ENCODE data around the gene HTRA2.

HTRA2 gene

DNA sequence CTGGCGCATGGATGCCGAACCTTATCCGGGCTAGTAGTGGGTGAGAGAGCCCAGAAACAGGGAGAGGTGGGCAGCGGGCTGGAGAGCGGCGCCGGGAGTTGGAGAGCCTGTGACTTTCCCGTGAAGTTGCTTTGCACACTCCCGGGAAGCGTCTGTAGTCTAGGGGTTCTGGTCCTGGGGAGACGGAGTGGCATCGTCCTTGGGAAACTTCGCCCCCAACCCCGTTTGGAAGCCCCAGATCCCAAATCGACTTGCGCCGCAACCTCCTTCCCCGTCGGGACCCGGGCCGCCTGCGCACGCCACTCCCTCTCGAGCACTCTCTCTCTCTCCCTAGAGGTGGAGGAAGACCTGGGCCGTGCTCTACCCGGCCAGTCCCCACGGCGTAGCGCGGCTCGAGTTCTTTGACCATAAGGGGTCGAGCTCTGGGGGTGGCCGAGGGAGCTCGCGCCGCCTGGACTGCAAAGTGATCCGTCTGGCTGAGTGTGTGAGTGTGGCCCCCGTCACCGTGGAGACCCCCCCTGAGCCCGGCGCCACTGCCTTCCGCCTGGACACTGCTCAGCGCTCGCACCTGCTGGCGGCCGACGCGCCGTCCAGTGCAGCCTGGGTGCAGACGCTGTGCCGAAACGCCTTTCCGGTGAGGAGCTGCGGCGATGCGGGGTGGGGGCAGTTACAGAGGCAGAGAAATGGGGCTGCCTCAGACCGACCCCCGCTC lies 25.2 kb downstream of the HTRA2 start:
- TF ChIP-seq, protein P1, sequence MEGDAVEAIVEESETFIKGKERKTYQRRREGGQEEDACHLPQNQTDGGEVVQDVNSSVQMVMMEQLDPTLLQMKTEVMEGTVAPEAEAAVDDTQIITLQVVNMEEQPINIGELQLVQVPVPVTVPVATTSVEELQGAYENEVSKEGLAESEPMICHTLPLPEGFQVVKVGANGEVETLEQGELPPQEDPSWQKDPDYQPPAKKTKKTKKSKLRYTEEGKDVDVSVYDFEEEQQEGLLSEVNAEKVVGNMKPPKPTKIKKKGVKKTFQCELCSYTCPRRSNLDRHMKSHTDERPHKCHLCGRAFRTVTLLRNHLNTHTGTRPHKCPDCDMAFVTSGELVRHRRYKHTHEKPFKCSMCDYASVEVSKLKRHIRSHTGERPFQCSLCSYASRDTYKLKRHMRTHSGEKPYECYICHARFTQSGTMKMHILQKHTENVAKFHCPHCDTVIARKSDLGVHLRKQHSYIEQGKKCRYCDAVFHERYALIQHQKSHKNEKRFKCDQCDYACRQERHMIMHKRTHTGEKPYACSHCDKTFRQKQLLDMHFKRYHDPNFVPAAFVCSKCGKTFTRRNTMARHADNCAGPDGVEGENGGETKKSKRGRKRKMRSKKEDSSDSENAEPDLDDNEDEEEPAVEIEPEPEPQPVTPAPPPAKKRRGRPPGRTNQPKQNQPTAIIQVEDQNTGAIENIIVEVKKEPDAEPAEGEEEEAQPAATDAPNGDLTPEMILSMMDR (IDR thresholded peaks at IDR 0.05; ENCODE audit: unreplicated experiment in 3 of 3), result no peak
- H3K9me3 Mint-ChIP-seq, result no peaks in the 10 kb centered on the region
- peak overlapping the region; percentile 94 to 96 (median 96) for H3K4me3 Mint-ChIP-seq

DNA sequence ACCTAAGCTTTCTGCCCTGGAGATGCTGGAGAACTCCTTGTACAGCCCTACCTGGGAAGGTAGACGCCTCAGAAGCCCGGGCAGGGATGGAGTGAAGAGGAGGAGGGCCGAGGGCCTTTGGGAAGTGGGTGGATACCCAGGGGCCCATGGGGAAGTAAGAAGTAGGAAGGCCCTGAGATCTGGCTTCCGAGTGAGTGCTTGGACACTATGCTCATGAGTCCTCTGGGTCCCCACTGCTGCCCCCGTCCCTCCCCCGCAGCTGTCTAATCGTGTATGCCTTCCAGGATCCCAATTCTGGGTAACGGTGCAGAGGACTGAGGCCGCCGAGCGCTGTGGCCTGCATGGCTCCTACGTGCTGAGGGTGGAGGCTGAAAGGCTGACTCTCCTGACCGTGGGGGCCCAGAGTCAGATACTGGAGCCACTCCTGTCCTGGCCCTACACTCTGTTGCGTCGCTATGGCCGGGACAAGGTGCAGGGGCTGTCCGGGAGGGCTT lies 25.9 kb downstream of the HTRA2 start:
- Mint-ChIP-seq H3K9me3 (no peaks in the 10 kb centered on the region), H3K27me3 (ENCODE audit: low read depth) (peaks cover 26% of the 10 kb centered on the region), H3K4me3 (peak overlapping the region; percentile 94 to 96 (median 96)), H3K4me1 (peaks cover 26% of the 10 kb centered on the region), H3K36me3 (ENCODE audit: low read depth) (peaks cover 5% of the 10 kb centered on the region), H3K27ac (no peak overlapping the region)
- TF ChIP-seq, protein P1 (IDR thresholded peaks at IDR 0.05; ENCODE audit: unreplicated experiment in 3 of 3), result no peak

More for the DNA sequence above, 25.2 kb downstream of the HTRA2 start:
- Mint-ChIP-seq H3K27ac (peak overlapping the region in 2 of 3 experiments; percentile 67 to 69), H3K4me1 (peaks cover 28% of the 10 kb centered on the region), H3K36me3 (ENCODE audit: low read depth) (peaks cover 5% of the 10 kb centered on the region), H3K27me3 (ENCODE audit: low read depth) (peaks cover 19% of the 10 kb centered on the region)

DNA sequence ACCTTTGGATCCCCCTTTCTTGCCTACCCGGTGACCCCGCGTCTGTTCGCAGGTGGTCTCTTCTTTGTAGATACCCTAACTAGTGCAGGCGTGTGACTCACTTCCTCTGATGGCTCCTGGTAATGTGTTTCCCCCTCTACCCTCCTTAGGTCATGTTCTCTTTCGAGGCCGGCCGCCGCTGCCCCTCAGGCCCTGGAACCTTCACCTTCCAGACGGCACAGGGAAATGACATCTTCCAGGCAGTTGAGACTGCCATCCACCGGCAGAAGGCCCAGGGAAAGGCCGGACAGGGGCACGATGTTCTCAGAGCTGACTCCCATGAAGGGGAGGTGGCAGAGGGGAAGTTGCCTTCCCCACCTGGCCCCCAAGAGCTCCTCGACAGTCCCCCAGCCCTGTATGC lies 26.4 kb downstream of the HTRA2 start:
- Mint-ChIP-seq H3K27ac (no peak overlapping the region), H3K27me3 (ENCODE audit: low read depth) (peaks cover 31% of the 10 kb centered on the region), H3K4me3 (peak overlapping the region; percentile 73 to 96 (median 94)), H3K36me3 (ENCODE audit: low read depth) (peaks cover 5% of the 10 kb centered on the region), H3K9me3 (no peaks in the 10 kb centered on the region), H3K4me1 (peaks cover 25% of the 10 kb centered on the region)
- TF ChIP-seq, protein P1 (IDR thresholded peaks at IDR 0.05; ENCODE audit: unreplicated experiment in 3 of 3), result no peak

DNA sequence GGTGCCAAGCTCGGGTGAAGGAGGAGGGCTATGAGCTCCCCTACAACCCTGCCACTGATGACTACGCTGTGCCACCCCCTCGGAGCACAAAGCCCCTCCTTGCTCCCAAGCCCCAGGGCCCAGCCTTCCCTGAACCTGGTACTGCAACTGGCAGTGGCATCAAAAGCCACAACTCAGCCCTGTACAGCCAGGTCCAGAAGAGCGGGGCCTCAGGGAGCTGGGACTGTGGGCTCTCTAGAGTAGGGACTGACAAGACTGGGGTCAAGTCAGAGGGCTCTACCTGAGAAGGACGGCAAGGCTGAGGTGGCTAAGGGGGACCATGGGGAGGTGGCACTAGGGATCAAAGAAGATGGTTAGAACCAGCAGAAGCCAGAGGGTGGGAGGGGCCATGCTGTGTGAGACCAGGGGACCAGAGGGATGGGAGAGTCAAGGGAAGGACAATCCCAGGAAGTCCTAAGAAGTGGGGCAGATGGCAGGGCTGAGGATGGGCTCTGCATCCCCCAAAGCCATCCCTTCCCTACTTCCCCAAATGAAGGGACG lies 27.2 kb downstream of the HTRA2 start:
- H3K9me3 Mint-ChIP-seq, result no peaks in the 10 kb centered on the region
- no peak overlapping the region for H3K27ac Mint-ChIP-seq
- TF ChIP-seq, protein P1 (IDR thresholded peaks at IDR 0.05; ENCODE audit: unreplicated experiment in 3 of 3), result no peak
- peaks cover 39% of the 10 kb centered on the region for H3K27me3 Mint-ChIP-seq (ENCODE audit: low read depth)
- H3K4me1 Mint-ChIP-seq, result peaks cover 17% of the 10 kb centered on the region
- H3K4me3 Mint-ChIP-seq, result peak overlapping the region in 2 of 3 experiments; percentile 30 to 96
- H3K36me3 Mint-ChIP-seq (ENCODE audit: low read depth), result no peaks in the 10 kb centered on the region

DNA sequence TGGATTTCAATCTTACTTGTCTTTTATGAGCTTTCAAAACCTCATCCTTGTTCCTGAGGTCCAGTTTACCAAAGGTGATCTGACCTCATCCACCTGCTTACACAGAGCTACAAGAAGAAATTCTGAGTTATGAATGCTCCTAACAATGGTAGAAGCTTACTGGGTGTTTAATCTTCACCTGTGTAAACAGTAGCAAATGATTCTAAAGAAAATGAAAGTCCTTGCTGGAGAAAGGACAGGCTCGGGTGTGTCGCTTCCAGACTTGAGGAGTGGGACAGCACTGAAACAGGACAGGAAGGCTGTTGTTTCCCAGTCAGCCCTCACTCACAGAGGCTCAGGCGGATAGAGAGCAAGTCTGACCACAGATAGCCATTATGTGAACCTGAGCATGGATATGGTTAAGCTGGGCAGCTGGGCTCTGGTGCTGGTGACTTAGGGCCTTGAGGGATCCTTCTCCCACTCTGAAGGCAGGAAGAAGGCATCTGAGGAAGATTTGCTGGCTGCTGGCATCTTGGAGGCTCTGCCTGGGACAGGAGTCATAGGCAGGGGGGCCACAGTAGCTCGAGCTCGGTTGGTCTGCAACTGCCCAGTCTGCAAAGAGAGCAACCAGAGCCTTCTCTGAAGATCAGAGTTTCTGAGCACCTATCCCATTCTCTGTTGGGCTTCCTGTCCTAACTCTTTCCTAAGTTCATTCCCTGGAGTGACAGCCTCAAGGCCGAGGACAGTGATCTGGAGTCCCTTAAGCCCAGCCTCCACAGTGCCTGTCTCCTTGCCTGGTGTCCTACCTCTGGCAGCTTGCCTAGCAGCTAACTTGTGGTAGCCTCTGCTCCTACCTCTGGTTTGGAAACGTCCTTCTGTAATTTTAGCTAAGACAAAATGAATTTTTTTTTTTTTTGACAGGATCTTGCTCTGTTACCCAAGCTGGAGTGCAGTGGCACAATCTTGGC lies 28.8 kb downstream of the HTRA2 start:
- no peaks in the 10 kb centered on the region for H3K36me3 Mint-ChIP-seq (ENCODE audit: low read depth)
- TF ChIP-seq, protein P1 (IDR thresholded peaks at IDR 0.05; ENCODE audit: unreplicated experiment in 3 of 3), result no peak
- no peak overlapping the region for H3K4me3 Mint-ChIP-seq
- H3K27me3 Mint-ChIP-seq (ENCODE audit: low read depth), result peaks cover 52% of the 10 kb centered on the region
- H3K4me1 Mint-ChIP-seq, result peaks cover 3% of the 10 kb centered on the region
- no peak overlapping the region for H3K27ac Mint-ChIP-seq
- no peaks in the 10 kb centered on the region for H3K9me3 Mint-ChIP-seq
